Activated CD4-positive, alpha-beta T cell treated with anti-CD3 and anti-CD28 coated beads, Interleukin-2, amount 10 ng/mL, durations not matched to agents 7 days and 5 days (primary cell): ENCODE measurements around the gene SEC24C. TPM values are rescaled to one million over a fixed set of nuclear protein-coding genes. Genes with fewer than 3 reads are reported as not detected.
A peak's percentile ranks its signal among the peaks of the same experiment; 100 is the strongest.
"Not testable (repeated sequence)": the region's sequence is repeated elsewhere in the genome, so short reads cannot be mapped to it uniquely, and the experiment has no call there.

ENCODE experiments used
- CTCF ChIA-PET: fragments of 350-600 bp; sonication (Branson Sonifier 250); formaldehyde crosslinking; loops from one replicate; lab custom pipeline; 2021; ENCODE audit warnings: antibody characterized with exemption; lab: Charles Lee
- POLR2A ChIA-PET: fragments of 350-600 bp; sonication (Branson Sonifier 250); formaldehyde crosslinking; loops from one replicate; lab custom pipeline; 2021; ENCODE audit warnings: antibody characterized with exemption; lab: Charles Lee
- DNase-seq: peaks from one replicate; pipeline ENCODE4 v3.0.0-alpha.2; 2020
- H3K27ac Mint-ChIP-seq: one replicate; pipeline ENCODE4 v1.8.0; 2021; ENCODE audit warnings: mild to moderate bottlenecking, moderate library complexity, mixed read lengths
- H3K27me3 Mint-ChIP-seq: one replicate; pipeline ENCODE4 v1.8.0; 2021; ENCODE audit warnings: mixed read lengths
- H3K36me3 Mint-ChIP-seq: one replicate; pipeline ENCODE4 v1.8.0; 2021; ENCODE audit warnings: low read depth, mixed read lengths
- H3K4me1 Mint-ChIP-seq: one replicate; pipeline ENCODE4 v1.8.0; 2021; ENCODE audit warnings: mixed read lengths
- H3K4me3 Mint-ChIP-seq: one replicate; pipeline ENCODE4 v1.8.0; 2021; ENCODE audit warnings: mild to moderate bottlenecking, moderate library complexity, mixed read lengths
- H3K9me3 Mint-ChIP-seq: one replicate; pipeline ENCODE4 v1.8.0; 2021; ENCODE audit warnings: mixed read lengths
- total RNA-seq, 2 experiments: library from RNA; stranded (reverse); gene quantifications; one replicate each; pipeline ENCODE4 v1.2.3, GENCODE V29; 2021

SEC24C gene, protein sequence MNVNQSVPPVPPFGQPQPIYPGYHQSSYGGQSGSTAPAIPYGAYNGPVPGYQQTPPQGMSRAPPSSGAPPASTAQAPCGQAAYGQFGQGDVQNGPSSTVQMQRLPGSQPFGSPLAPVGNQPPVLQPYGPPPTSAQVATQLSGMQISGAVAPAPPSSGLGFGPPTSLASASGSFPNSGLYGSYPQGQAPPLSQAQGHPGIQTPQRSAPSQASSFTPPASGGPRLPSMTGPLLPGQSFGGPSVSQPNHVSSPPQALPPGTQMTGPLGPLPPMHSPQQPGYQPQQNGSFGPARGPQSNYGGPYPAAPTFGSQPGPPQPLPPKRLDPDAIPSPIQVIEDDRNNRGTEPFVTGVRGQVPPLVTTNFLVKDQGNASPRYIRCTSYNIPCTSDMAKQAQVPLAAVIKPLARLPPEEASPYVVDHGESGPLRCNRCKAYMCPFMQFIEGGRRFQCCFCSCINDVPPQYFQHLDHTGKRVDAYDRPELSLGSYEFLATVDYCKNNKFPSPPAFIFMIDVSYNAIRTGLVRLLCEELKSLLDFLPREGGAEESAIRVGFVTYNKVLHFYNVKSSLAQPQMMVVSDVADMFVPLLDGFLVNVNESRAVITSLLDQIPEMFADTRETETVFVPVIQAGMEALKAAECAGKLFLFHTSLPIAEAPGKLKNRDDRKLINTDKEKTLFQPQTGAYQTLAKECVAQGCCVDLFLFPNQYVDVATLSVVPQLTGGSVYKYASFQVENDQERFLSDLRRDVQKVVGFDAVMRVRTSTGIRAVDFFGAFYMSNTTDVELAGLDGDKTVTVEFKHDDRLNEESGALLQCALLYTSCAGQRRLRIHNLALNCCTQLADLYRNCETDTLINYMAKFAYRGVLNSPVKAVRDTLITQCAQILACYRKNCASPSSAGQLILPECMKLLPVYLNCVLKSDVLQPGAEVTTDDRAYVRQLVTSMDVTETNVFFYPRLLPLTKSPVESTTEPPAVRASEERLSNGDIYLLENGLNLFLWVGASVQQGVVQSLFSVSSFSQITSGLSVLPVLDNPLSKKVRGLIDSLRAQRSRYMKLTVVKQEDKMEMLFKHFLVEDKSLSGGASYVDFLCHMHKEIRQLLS
- total RNA-seq, result 10 to 100 TPM; 93.1 to 93.2 TPM

DNA sequence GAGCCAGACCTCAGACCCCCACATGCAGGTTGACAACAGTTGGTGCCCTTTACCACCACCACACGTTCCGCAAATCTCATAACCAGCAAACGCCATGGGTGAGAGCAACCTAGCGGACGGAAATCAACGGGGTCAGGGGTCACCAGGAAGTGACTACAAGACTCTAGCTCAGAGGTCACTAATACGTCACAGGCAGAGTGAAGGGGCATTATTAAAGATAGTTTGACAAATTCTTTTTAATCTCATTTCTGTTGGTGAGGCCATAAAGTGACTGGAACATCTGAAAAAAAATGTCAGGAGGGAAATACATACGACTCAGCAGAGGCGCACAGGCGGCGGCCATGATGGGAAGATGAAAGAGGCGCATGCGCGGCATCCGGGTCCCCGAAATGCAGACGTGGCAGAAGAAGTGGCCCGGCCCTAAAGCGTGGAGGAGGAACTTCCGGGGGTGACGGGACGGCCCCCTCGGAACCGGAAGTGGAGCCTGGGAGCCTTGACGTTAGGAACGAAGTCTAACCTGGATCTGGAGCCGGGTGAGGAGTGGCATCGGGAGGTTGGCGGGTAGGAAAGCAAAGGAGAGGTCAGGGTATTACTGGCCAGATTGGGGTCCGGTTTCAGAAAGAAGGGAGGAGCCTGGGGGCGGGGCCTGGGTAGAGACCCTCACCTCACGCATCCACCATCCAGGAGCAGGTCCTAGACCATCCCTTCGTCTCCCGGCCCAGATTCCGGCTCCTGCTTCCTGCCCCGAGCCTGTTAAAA, at the start of gene SEC24C:
SEC24C (plus strand) TSS at position 468 of the 759 bp plus-strand sequence. CDS start 2,461 bp downstream, outside the sequence.
- Mint-ChIP-seq H3K27ac (peak within 1 kb of the TSS; percentile 100), H3K4me1 (peaks cover 35% of the 10 kb centered on the region), H3K9me3 (no peaks in the 10 kb centered on the region), H3K4me3 (peak within 1 kb of the TSS; percentile 100), H3K27me3 (no peaks in the 10 kb centered on the region), H3K36me3 (peaks cover 25% of the 10 kb centered on the region)
- ChIA-PET CTCF (interaction anchor here (0.7 to 3.2 kb wide), 8 partner anchors 9 to 183 kb away, joined by 3 to 21 read pairs (median 5); partner anchors contain the start of gene CHCHD1), POLR2A (interaction anchor here (1.1 kb wide), 1 partner anchor 15 kb away, joined by 3 read pairs; no protein-coding TSS in a partner anchor)
- DNase-seq, result peak; percentile 97

DNA sequence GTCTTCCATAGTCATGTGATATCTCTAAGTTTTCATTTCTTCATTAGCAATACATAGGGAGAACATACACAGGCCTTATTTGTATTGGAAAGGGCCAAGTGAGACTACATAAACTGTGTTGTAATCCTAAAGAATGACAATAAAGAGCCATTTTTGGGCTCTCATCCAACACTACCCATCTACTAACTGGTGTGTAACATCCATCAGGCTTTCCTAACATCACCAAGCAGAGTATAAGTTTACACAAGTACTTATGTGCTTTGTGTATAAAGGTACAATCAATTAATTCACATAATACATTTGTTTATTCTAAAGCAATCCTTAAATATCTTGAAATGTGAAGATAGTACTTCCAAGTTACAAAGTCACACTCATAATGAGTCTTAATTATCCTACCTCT, 48.9 kb upstream of the SEC24C start:
- CTCF ChIA-PET, H3K27ac Mint-ChIP-seq, H3K36me3 Mint-ChIP-seq, H3K9me3 Mint-ChIP-seq, H3K27me3 Mint-ChIP-seq, H3K4me1 Mint-ChIP-seq, H3K4me3 Mint-ChIP-seq, POLR2A ChIA-PET, DNase-seq: not testable (repeated sequence)

DNA sequence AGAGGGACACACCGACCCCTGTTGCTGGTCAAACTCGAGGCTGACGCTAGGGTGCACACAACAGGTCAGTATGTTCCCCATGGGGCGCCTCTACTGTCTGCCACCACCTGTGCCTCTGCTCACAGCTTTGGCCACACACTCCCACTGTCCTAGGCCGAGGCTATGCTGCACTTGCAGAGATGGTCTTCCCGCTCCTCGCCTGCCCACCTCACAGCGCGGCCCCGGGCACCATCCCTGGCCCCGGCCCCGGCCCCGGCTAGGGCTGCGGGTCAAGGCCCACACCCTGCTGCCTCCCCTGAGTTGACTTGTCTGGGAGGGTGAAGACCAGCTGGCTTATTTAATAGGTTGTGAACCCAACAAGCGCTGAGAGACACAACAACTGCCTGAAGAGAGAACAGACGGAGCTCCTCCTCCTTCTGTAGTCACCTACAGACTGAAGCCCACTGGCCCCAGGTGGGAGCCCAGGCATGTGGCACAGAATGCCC, 46.5 kb upstream of the SEC24C start, which contains the start of gene AGAP5:
AGAP5 (minus strand) TSS at position 435 of the 485 bp plus-strand sequence; CDS start at position 81, 354 bp downstream.
- CTCF ChIA-PET, H3K9me3 Mint-ChIP-seq, H3K27ac Mint-ChIP-seq, DNase-seq, H3K4me1 Mint-ChIP-seq, H3K36me3 Mint-ChIP-seq, H3K27me3 Mint-ChIP-seq, POLR2A ChIA-PET, H3K4me3 Mint-ChIP-seq: not testable (repeated sequence)

DNA sequence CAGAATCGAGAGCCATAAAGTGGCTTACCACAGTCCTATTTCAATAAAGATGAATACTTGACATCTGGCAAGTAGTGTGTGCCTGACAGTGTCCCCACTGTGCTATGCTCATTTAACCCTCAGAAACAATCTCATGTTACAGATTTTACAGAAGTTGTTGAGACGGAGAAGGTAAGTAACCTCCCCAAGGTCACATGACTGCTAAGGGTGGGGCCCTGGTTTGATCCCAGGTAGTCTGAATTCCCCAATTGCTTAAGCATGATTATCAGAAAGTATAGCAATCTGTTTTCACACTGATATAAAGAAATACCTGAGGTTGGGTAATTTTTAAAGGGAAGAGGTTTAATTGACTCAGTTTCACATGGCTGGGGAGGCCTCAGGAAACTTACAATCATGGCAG, 45.4 kb upstream of the SEC24C start:
- H3K27ac Mint-ChIP-seq, CTCF ChIA-PET, H3K4me1 Mint-ChIP-seq, H3K4me3 Mint-ChIP-seq, H3K27me3 Mint-ChIP-seq, H3K9me3 Mint-ChIP-seq, DNase-seq, POLR2A ChIA-PET: not testable (repeated sequence)
- peaks cover 10% of the 10 kb centered on the region for H3K36me3 Mint-ChIP-seq

DNA sequence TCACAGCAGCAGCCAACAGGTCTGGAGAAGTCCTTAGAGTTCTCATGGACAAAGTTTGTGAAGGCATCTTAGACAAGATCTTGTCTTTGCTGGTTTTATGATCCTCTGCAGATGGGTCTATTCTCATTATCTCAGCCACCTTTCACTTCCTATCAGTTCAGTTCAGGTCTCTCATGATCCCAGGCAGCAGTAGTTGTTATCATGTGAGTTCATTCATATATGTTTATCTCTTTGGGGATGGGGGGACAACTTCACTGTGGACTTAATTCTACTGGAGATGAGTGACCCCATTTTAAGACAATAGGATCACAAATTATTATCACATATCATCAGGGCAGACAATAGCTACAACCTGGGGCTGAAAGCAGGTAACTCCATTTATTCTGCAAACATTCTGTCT, 40.2 kb upstream of the SEC24C start:
- H3K4me1 Mint-ChIP-seq, H3K9me3 Mint-ChIP-seq, H3K27me3 Mint-ChIP-seq, H3K4me3 Mint-ChIP-seq, CTCF ChIA-PET, H3K27ac Mint-ChIP-seq, DNase-seq, POLR2A ChIA-PET: not testable (repeated sequence)
- H3K36me3 Mint-ChIP-seq, result peaks cover 19% of the 10 kb centered on the region

DNA sequence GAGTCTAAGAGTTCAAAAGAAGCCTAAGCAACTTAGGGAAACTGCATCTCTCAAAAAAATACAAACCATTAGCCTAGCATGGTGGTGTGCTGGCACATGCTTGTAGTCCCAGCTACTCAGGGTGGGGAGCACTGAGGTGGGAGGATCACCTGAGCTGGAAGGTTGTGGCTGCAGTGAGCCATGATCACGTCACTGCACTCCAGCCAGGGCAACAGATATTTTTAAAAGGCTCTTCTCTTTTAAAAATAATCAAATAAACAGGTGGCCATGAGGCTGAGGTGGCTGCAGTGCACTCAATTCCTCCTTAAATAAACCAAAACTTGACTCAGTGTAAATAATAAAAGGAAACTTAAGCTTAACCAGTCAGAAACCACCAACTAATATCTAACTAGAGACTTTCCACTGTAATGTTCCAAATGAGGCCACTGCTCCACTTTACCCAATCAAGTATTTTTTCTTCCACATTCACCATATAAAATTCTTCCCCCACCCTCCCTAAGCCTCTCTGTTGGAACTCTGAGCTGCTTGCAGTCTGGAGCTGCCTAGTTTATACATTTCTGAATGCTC, 38.6 kb upstream of the SEC24C start:
- H3K9me3 Mint-ChIP-seq, H3K27me3 Mint-ChIP-seq, H3K27ac Mint-ChIP-seq, H3K4me3 Mint-ChIP-seq, POLR2A ChIA-PET, H3K4me1 Mint-ChIP-seq, DNase-seq: not testable (repeated sequence)
- CTCF ChIA-PET, result interaction anchor here (0.7 to 1.2 kb wide), 2 partner anchors 151 to 165 kb away, joined by 3 read pairs; no protein-coding TSS in a partner anchor
- H3K36me3 Mint-ChIP-seq, result peaks cover 24% of the 10 kb centered on the region

DNA sequence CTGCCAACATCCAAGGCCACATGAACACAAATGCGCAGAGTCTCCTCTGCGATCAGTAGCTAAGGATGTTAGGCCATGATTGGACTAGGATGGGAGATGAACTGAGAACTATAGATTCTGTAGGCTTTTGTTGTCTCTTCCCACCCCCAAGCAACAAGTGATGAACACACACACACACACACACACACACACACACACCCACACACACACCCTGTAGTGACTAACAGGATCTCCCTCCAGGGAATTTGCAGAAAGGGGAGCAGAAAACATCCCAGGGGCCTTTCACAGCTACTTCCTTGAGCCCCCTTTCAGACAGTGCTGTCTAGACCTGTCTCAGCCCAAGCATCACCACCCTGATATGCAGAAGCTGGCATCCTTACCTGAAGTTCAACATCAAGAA, 37.7 kb upstream of the SEC24C start:
- DNase-seq, POLR2A ChIA-PET: not testable (repeated sequence)

DNA sequence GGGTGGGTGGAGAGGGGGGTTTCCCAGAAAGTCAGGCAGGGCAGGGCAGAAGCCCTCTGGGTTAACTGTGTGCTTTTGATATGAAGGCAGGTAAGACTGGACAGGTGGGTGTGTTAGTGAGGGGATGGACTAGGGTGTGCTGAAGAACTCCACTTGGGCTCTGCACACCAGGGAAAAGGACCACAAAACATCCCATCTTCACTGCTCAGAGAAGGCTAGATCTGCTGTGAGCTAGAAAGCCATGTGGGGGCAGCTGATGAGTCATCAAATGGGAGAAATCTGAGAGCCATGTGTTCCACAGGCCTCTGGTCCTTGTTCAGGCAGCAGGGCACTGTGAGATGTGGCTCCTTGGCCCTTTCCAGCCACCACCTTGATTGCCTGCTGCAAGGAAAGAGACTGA, 36.5 kb upstream of the SEC24C start:
- H3K9me3 Mint-ChIP-seq, CTCF ChIA-PET, DNase-seq, H3K4me3 Mint-ChIP-seq, POLR2A ChIA-PET, H3K27ac Mint-ChIP-seq, H3K4me1 Mint-ChIP-seq, H3K27me3 Mint-ChIP-seq: not testable (repeated sequence)
- H3K36me3 Mint-ChIP-seq, result peaks cover 24% of the 10 kb centered on the region

More for the DNA sequence above, 37.7 kb upstream of the SEC24C start:
- H3K4me1 Mint-ChIP-seq, H3K27me3 Mint-ChIP-seq, H3K4me3 Mint-ChIP-seq, H3K9me3 Mint-ChIP-seq, H3K27ac Mint-ChIP-seq: not testable (repeated sequence)
- H3K36me3 Mint-ChIP-seq, result peaks cover 22% of the 10 kb centered on the region
- CTCF ChIA-PET, result interaction anchor here (0.7 to 1.2 kb wide), 2 partner anchors 150 to 166 kb away, joined by 3 read pairs; no protein-coding TSS in a partner anchor

DNA sequence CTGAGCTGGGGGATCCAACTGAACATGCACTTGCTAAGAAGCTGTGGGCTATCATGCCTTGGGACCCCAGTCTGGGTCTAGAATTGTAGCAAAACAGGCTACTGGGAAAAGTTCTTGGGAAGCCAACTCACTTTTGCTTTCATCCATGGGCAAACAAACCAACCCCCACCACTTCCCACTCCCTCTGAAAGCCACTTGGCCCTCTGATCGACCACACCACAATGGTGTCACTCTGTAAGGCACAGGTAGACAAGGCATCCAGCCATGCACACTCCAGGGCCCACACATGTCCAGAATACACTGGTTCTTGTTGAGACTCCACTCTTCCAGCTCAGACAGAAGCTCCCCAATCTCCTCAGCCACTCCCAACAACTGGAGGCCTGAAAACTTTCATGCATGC, 36.0 kb upstream of the SEC24C start:
- H3K27ac Mint-ChIP-seq, H3K27me3 Mint-ChIP-seq, H3K4me3 Mint-ChIP-seq, H3K9me3 Mint-ChIP-seq, H3K4me1 Mint-ChIP-seq, CTCF ChIA-PET, POLR2A ChIA-PET, DNase-seq: not testable (repeated sequence)
- H3K36me3 Mint-ChIP-seq, result peaks cover 25% of the 10 kb centered on the region

DNA sequence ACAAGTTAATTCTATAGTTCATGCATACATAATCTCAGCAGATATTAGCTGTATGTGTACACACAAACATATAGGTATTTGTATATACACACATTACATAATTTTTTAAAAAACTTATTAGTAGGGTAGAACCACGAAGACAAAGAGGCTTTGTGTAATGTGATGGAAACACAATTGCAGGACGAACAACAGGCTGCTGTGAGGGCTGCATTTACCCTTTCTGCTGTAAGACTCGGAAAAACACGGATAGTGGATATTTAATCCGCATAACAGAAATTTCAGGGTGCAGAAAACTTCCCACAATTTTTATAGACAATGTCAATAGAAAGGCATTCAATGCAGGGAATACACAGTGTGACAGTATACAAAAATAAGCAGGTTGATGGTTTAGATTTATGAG, 32.5 kb upstream of the SEC24C start:
- peaks cover 19% of the 10 kb centered on the region for H3K36me3 Mint-ChIP-seq
- H3K9me3 Mint-ChIP-seq, CTCF ChIA-PET, POLR2A ChIA-PET, DNase-seq, H3K27ac Mint-ChIP-seq, H3K27me3 Mint-ChIP-seq, H3K4me1 Mint-ChIP-seq, H3K4me3 Mint-ChIP-seq: not testable (repeated sequence)

DNA sequence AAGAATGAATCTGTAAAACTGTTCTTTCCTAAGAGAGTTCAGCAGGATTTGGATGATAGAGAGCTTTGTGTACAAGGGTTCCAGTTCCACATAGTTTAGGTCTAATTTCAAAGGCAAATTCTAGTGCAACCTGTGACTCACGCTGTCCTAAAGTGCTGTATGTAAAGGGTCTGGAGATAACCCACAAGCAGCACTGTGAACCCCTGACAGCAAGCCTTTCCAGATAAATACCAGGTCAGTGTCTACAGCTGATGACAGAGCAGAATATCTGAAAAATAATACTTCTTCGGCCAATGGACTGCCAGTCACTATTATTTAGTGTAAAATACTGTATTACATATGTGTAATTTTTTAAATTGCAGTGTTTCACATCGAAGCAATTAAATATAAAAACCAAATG, 30.3 kb upstream of the SEC24C start:
- H3K9me3 Mint-ChIP-seq, H3K27ac Mint-ChIP-seq, CTCF ChIA-PET, POLR2A ChIA-PET, H3K27me3 Mint-ChIP-seq, DNase-seq, H3K4me1 Mint-ChIP-seq, H3K4me3 Mint-ChIP-seq: not testable (repeated sequence)
- H3K36me3 Mint-ChIP-seq, result peaks cover 36% of the 10 kb centered on the region

DNA sequence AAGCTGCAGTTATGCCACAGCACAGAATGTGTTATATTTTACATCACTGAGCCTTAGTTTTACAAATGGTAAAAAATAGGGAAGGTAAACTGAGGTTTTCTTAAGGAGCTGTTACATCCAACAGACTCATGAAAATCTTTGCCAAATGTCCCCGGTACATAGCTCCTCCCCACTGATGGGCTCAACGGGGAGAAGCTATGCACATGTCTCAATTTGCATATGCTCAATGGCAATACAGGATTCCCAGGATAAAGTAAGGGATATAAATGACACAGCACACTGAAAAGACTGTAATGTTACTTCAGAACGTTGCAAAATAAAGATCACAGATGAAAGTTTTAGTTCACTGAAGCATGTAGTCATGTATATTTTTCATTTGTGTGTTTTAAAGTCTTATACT, 29.7 kb upstream of the SEC24C start:
- H3K27ac Mint-ChIP-seq, H3K4me1 Mint-ChIP-seq, CTCF ChIA-PET, H3K27me3 Mint-ChIP-seq, H3K9me3 Mint-ChIP-seq, H3K4me3 Mint-ChIP-seq, POLR2A ChIA-PET, DNase-seq: not testable (repeated sequence)
- peaks cover 41% of the 10 kb centered on the region for H3K36me3 Mint-ChIP-seq
